Measurements from ENCODE around the gene ASIP.
"Not testable (repeated sequence)": the region's sequence is repeated elsewhere in the genome, so short reads cannot be mapped to it uniquely, and the experiment has no call there.

ASIP gene

GRCh38 chr20:34271956-34272355, 30.7 kb downstream of the ASIP start:
- no peak for DNase-seq (ENCODE audit: low spot score)
- no peak for TF ChIP-seq CTCF (IDR thresholded peaks at IDR 0.05; ENCODE audit: borderline replicate concordance, control extremely low read depth, extremely low read depth, insufficient read depth, missing control alignments)
- in situ Hi-C loops (cut with MboI; ENCODE audit: low sequenced_read_pairs, unreplicated experiment): no loop called here

GRCh38 chr20:34274694-34275093, 33.5 kb downstream of the ASIP start:
- peak; percentile 1 for DNase-seq (ENCODE audit: low spot score)
- in situ Hi-C loops (cut with MboI; ENCODE audit: low sequenced_read_pairs, unreplicated experiment): no loop called here
- no peak for TF ChIP-seq CTCF (IDR thresholded peaks at IDR 0.05; ENCODE audit: borderline replicate concordance, control extremely low read depth, extremely low read depth, insufficient read depth, missing control alignments)

- in situ Hi-C loops (cut with MboI; ENCODE audit: low sequenced_read_pairs, unreplicated experiment): no loop called here
- TF ChIP-seq CTCF (IDR thresholded peaks at IDR 0.05; ENCODE audit: borderline replicate concordance, control extremely low read depth, extremely low read depth, insufficient read depth, missing control alignments): no peak
- no peak for DNase-seq (ENCODE audit: low spot score)
These were observed 40.0 kb downstream of the ASIP start for GRCh38 chr20:34281177-34281576.

- TF ChIP-seq CTCF (IDR thresholded peaks at IDR 0.05; ENCODE audit: borderline replicate concordance, control extremely low read depth, extremely low read depth, insufficient read depth, missing control alignments): no peak
- in situ Hi-C loops (cut with MboI; ENCODE audit: low sequenced_read_pairs, unreplicated experiment): no loop called here
- no peak for DNase-seq (ENCODE audit: low spot score)
These were observed 40.8 kb downstream of the ASIP start for GRCh38 chr20:34282041-34282440.

GRCh38 chr20:34283844-34284243, 42.6 kb downstream of the ASIP start:
- TF ChIP-seq CTCF (IDR thresholded peaks at IDR 0.05; ENCODE audit: borderline replicate concordance, control extremely low read depth, extremely low read depth, insufficient read depth, missing control alignments): no peak
- in situ Hi-C loops (cut with MboI; ENCODE audit: low sequenced_read_pairs, unreplicated experiment): no loop called here
- no peak for DNase-seq (ENCODE audit: low spot score)

GRCh38 chr20:34285450-34285849, 44.2 kb downstream of the ASIP start:
- in situ Hi-C loops (cut with MboI; ENCODE audit: low sequenced_read_pairs, unreplicated experiment): no loop called here
- DNase-seq (ENCODE audit: low spot score): no peak
- TF ChIP-seq CTCF (IDR thresholded peaks at IDR 0.05; ENCODE audit: borderline replicate concordance, control extremely low read depth, extremely low read depth, insufficient read depth, missing control alignments): no peak

- DNase-seq (ENCODE audit: low spot score); in situ Hi-C loops (cut with MboI; ENCODE audit: low sequenced_read_pairs, unreplicated experiment): not testable (repeated sequence)
These were observed 46.3 kb downstream of the ASIP start for GRCh38 chr20:34287500-34287899.
